NCI-H187 (cell line): ENCODE results near the gene ST6GAL2.

Experiments
- DNase-seq, 2 experiments: peaks; one replicate each; lab custom pipeline; 2025; lab: John Stamatoyannopoulos, UW

The ST6GAL2 gene

GRCh38 chr2:106864051-106864450, 21.9 kb downstream of the ST6GAL2 start:
- DNase-seq, result no peak

- DNase-seq, result no peak
Measured at GRCh38 chr2:106863387-106863786, 22.6 kb downstream of the ST6GAL2 start.

GRCh38 chr2:106859498-106859897, 26.5 kb downstream of the ST6GAL2 start:
- no peak for DNase-seq

- DNase-seq, result no peak
Measured at GRCh38 chr2:106858810-106859209, 27.2 kb downstream of the ST6GAL2 start.

- DNase-seq, result no peak
Measured at GRCh38 chr2:106857882-106858478, 28.0 kb downstream of the ST6GAL2 start.

GRCh38 chr2:106853631-106854030, 32.3 kb downstream of the ST6GAL2 start:
- DNase-seq, result no peak

- DNase-seq, result no peak
Measured at GRCh38 chr2:106851881-106852501, 34.0 kb downstream of the ST6GAL2 start.

- no peak for DNase-seq
Measured at GRCh38 chr2:106851087-106851874, 34.7 kb downstream of the ST6GAL2 start.

GRCh38 chr2:106849253-106849652, 36.7 kb downstream of the ST6GAL2 start:
- no peak for DNase-seq

- no peak for DNase-seq
Measured at GRCh38 chr2:106847366-106847765, 38.6 kb downstream of the ST6GAL2 start.

- no peak for DNase-seq
Measured at GRCh38 chr2:106845716-106846115, 40.3 kb downstream of the ST6GAL2 start.

GRCh38 chr2:106843910-106844250, 42.1 kb downstream of the ST6GAL2 start:
- no peak for DNase-seq

GRCh38 chr2:106843001-106843909, 42.7 kb downstream of the ST6GAL2 start:
- no peak for DNase-seq

GRCh38 chr2:106841886-106842645, 43.9 kb downstream of the ST6GAL2 start:
- DNase-seq, result no peak

- DNase-seq, result no peak
Measured at GRCh38 chr2:106840818-106841217, 45.1 kb downstream of the ST6GAL2 start.

- no peak for DNase-seq
Measured at GRCh38 chr2:106839849-106840595, 45.9 kb downstream of the ST6GAL2 start.

- no peak for DNase-seq
Measured at GRCh38 chr2:106833256-106833655, 52.7 kb downstream of the ST6GAL2 start.

- DNase-seq, result no peak
Measured at GRCh38 chr2:106831816-106832569, 54.0 kb downstream of the ST6GAL2 start.

- DNase-seq, result no peak
Measured at GRCh38 chr2:106831241-106831640, 54.7 kb downstream of the ST6GAL2 start.

- DNase-seq, result no peak
Measured at GRCh38 chr2:106830191-106830590, 55.8 kb downstream of the ST6GAL2 start.
